Coronary artery (tissue), 2 donors: ENCODE results near the gene KHSRP.

Experiments
- DNase-seq: peaks from one replicate; pipeline ENCODE4 v3.0.0-alpha.2; 2017; ENCODE audit warnings: low spot score
- H3K27ac ChIP-seq, 2 donors: fragments of 200-600 bp; sonication (generic); one replicate each; pipeline ENCODE4 v1.5.1; 2016 to 2019
- H3K4me3 ChIP-seq: fragments of 200-600 bp; sonication (generic); 2 replicates; pipeline ENCODE4 v1.5.1; 2016; ENCODE audit warnings: mild to moderate bottlenecking, moderate library complexity
- TF ChIP-seq, protein P1 (sequence below): fragments of 200-600 bp; sonication (generic); IDR thresholded peaks from one replicate; pipeline ENCODE4 v1.5.1; 2019; ENCODE audit warnings: antibody characterized with exemption

Gene KHSRP

DNA sequence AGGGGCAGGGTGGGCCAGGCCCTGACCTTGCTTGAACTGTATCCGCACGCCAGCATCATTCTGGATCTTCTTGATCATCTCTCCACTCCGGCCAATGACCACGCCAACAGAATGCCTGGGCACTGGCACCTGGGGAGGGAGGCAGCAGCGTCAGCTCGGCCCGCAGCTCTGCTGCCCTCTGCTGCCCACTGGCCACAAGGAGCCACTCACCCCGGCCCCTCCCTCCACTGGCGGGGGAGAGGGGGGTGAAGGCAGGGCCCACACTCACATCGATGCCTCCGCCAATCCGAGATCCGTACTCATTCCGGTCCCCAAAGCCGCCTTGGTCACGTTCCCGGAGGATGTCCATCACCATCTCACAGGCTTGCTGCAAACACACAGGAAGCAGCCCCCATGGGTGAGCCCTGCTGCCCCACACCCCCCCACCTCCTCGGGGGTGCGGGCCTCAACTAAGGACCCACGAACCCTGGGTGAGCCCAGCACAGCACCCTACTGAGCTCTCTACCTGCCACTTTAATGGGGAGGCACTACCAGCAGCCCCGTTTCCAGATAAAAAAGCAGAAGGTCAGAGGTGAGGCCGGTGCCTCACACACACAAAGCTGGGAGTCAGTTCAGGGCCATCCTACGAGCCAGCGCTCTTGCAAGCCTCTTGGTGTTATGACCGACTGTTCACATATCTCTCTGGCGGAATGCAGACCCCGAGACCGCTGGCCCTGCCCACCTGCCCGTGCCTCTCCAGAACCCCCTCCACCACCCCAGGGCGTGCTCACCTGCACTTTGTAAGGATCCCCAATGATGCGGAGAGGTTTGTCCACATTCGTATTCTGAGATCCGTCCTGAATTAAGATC, 6.7 kb downstream of the KHSRP start:
- H3K4me3 ChIP-seq: no peak overlapping the region
- DNase-seq: no peak
- no peak overlapping the region for H3K27ac ChIP-seq
- TF ChIP-seq, protein P1, sequence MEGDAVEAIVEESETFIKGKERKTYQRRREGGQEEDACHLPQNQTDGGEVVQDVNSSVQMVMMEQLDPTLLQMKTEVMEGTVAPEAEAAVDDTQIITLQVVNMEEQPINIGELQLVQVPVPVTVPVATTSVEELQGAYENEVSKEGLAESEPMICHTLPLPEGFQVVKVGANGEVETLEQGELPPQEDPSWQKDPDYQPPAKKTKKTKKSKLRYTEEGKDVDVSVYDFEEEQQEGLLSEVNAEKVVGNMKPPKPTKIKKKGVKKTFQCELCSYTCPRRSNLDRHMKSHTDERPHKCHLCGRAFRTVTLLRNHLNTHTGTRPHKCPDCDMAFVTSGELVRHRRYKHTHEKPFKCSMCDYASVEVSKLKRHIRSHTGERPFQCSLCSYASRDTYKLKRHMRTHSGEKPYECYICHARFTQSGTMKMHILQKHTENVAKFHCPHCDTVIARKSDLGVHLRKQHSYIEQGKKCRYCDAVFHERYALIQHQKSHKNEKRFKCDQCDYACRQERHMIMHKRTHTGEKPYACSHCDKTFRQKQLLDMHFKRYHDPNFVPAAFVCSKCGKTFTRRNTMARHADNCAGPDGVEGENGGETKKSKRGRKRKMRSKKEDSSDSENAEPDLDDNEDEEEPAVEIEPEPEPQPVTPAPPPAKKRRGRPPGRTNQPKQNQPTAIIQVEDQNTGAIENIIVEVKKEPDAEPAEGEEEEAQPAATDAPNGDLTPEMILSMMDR: no peak

DNA sequence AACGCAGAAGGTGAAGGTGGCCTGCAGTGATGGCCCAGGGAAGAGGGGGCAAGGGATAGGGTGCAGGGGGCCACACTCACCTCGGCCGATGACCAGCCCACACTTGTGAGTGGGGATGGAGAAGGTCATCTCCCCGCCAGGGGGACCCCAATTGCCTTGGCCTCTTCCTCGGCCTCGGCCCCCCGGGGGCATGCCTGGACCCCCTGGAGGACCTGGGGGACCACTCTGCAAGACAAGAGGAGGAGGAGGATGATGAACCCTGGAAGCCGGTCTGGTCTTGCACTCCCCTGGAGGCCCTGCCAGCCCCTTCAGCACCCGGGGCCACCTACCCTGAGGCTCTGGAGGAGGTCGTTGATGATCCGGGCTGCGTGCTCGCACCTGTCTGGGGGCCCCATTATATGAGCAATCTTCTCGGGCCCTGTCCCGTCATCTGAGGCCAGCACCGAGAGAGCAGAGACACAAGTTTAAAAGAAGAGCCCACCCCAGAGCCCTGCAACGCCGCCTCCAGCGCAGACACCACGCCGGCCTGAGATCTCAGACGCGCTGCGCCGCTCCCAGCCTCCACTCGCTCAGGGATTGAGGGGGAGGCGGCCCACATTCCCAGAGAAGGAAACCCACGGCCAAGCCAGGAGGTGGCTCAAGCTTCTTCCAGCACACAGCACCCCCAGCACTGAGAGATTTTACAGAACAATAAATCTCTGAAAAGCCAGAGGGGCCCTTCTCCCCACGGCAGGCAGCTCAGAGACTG, 7.8 kb downstream of the KHSRP start:
- H3K4me3 ChIP-seq: no peak overlapping the region
- no peak overlapping the region for H3K27ac ChIP-seq
- TF ChIP-seq, protein P1: no peak
- no peak for DNase-seq

DNA sequence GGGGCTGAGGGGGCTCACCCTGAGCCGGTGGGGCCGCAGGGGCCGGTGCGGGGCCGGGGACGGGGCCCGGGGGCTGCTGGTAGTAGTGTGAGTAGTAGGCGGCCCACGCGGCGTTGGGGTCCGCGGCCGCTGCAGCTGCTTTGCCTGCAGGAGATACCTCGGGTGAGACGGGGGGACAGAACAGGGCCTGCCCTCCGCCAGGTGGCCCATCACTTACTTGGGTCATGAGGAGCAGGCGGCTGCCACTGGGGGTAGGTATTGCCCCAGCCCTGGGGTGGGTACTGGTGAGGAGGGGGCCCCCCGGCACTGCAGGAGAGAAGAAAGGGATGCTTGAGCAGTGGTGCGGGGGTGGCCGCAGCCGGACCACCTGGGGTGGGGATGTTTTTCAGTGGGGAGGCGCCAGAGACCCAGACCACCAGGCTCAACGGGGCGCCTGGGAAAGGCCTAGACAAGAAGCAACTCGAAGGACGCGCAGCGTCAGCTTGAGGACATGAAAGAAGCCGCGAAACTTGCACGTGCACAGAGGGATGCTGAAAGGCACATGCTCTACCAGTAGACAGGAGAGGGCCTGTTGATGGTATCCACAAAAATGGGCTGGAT, 8.9 kb downstream of the KHSRP start:
- DNase-seq: no peak
- H3K27ac ChIP-seq: no peak overlapping the region
- no peak overlapping the region for H3K4me3 ChIP-seq
- TF ChIP-seq, protein P1: no peak

DNA sequence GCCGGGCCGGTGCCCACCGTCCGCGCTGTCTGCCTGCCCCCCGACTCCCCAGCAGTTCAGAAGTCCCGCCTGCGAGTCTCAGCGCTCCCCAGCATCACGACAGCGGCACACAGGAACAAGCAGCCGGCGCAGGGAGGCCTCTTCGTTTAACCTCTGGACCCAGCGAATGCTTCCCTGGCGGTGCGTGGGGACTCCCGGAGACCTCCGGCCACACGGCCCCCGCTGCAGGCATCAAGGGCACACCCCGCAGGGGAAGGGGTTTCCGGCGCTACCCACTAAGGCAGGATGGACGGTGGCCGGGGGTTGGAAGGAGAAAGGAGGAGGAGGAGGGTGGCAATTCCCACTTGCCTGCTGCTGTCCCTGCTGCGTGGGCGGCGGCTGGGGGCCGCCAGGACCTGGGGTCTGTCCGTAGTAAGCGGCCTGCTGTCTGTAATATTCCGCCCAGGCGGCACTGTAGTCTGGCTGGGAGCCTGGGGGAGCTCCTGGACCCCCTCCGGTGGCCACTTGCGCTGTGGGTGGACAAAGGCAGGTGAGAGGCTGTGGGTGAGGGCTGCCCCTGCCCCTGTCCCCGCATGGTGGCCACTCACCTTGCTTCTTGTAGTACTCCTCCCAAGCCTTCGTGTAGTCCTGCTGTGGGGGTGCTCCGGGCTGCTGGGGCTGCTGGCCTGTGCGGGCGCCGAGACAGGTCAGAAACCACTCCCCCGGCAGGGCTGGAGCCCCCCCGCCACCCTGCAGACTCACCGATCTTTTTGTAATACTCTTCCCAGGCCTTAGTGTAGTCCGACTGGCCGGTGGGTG, 9.6 kb downstream of the KHSRP start:
- H3K27ac ChIP-seq: no peak overlapping the region
- H3K4me3 ChIP-seq: no peak overlapping the region
- TF ChIP-seq, protein P1: no peak
- DNase-seq: no peak

DNA sequence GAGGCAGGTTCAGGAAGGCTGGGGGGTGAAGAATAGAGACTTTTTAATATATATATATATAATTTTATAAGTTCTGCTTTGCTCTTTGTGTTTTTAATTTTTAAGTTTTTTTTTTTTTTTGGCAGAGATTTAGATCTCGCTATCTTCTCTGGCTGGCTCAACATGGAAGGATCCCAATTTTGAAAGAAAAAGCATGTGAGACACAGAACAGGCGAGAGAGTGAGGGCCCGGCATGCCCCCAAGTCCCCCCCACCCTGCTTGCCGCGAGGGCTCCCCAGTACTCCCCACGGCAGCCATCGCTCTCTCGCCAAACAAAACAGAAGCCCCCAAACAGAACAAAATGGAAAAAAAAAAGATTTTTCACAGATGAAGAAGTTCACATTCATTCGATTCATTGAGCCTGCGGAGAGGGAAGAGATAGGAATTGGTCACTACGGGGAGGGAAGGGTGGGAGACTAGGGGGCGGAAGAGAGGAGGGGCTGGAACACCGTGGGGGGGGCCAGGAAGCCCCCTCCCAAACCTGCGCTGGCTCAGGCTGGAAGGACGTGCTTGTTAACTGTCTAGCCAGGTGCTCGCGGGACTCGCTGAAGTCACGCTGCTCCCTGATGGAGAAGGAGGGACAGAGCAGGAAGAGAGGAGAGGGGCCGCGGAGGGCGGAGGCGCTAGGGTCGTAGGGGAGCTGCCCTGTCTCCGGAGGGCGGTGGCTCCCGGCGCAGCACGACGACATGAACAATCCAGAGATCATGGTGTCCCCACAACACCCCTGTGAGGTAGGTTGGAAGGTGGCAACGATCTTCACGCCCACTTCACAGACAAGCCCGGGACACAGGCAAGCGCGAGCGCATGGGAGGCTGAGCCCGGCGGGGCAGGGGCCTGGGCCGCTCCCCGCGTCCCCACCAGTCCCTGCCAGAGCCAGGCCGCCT, 10.6 kb downstream of the KHSRP start:
- no peak for DNase-seq
- TF ChIP-seq, protein P1: no peak
- Histone ChIP-seq H3K4me3 (no peak overlapping the region), H3K27ac (no peak overlapping the region)

DNA sequence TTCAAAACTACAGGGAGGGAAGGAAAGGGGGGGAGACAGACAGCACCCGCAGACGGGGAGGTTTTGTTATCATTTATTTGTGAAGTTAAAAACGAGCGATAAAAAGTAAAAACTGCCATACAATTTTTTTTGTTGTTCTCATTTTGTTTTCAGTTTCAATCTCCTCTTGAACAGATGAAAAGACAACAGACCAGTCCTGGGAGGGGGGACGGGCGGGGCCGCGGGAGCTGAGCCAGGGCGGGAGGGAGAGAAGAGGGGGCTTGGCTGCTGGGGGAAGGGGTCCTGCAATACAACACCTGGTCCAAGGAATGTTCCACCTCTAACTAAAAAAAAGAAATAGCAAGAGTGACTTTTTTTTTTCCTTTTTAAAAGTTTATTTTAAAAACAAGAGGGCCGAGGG, 11.3 kb downstream of the KHSRP start:
- TF ChIP-seq, protein P1: no peak
- H3K27ac ChIP-seq: no peak overlapping the region
- no peak for DNase-seq
- H3K4me3 ChIP-seq: no peak overlapping the region
